Muscle layer of colon (tissue), 2 donors: ENCODE data around the gene SP5.
"Not testable (repeated sequence)": the region's sequence is repeated elsewhere in the genome, so short reads cannot be mapped to it uniquely, and the experiment has no call there.

Experiments used
- H3K27ac ChIP-seq: one replicate; pipeline ENCODE4 v1.7.0; 2013; ENCODE audit warnings: low read depth, mild to moderate bottlenecking, low read length, moderate library complexity
- H3K27me3 ChIP-seq, 2 donors: one replicate each; pipeline ENCODE4 v1.7.0; 2013; ENCODE audit warnings: low read length in 2 of 2, mild to moderate bottlenecking in 2 of 2; ENCODE audit not compliant: insufficient read depth in 2 of 2, control insufficient read depth in 1 of 2
- H3K36me3 ChIP-seq: one replicate; pipeline ENCODE4 v1.7.0; 2013; ENCODE audit warnings: mild to moderate bottlenecking, low read length; ENCODE audit not compliant: insufficient read depth
- H3K4me1 ChIP-seq: one replicate; pipeline ENCODE4 v1.7.0; 2013; ENCODE audit warnings: mild to moderate bottlenecking, low read length; ENCODE audit not compliant: insufficient read depth
- H3K4me3 ChIP-seq, 2 donors: one replicate each; pipeline ENCODE4 v1.7.0; 2013; ENCODE audit warnings: low read length in 2 of 2, low read depth in 1 of 2, mild to moderate bottlenecking in 1 of 2, moderate library complexity in 1 of 2
- H3K9ac ChIP-seq: one replicate; pipeline ENCODE4 v1.7.0; 2013; ENCODE audit warnings: low read length
- H3K9me3 ChIP-seq: one replicate; pipeline ENCODE4 v1.7.0; 2013; ENCODE audit warnings: mild to moderate bottlenecking, low read length
- donor health status: abdominal sarcoma.
- donor health status: Adenocarcinoma of cecum.

The SP5 gene

GRCh38 chr2:170721678-170722077, 6.5 kb downstream of the SP5 start:
- peaks cover 3% of the 10 kb centered on the region for H3K4me1 ChIP-seq
- no peak overlapping the region for H3K4me3 ChIP-seq
- no peak overlapping the region for H3K27ac ChIP-seq
- H3K9me3 ChIP-seq, result no peaks in the 10 kb centered on the region
- H3K9ac ChIP-seq, result no peak overlapping the region
- peaks cover 9 to 12% of the 10 kb centered on the region in 2 donors for H3K27me3 ChIP-seq
- H3K36me3 ChIP-seq, result no peaks in the 10 kb centered on the region

- Histone ChIP-seq H3K27me3 (peaks cover 4 to 9% of the 10 kb centered on the region in 2 donors), H3K36me3 (no peaks in the 10 kb centered on the region), H3K4me3 (no peak overlapping the region), H3K27ac (no peak overlapping the region), H3K9me3 (no peaks in the 10 kb centered on the region), H3K4me1 (peaks cover 2% of the 10 kb centered on the region), H3K9ac (no peak overlapping the region)
Observed at GRCh38 chr2:170722301-170722700, 7.2 kb downstream of the SP5 start.

GRCh38 chr2:170723446-170723958, 8.4 kb downstream of the SP5 start:
- Histone ChIP-seq H3K9ac (no peak overlapping the region), H3K9me3 (no peaks in the 10 kb centered on the region), H3K27me3 (no peaks in the 10 kb centered on the region), H3K4me1 (no peaks in the 10 kb centered on the region), H3K36me3 (no peaks in the 10 kb centered on the region), H3K27ac (no peak overlapping the region), H3K4me3 (no peak overlapping the region)

GRCh38 chr2:170733798-170734600, 18.9 kb downstream of the SP5 start:
- Histone ChIP-seq H3K9ac (no peak overlapping the region), H3K9me3 (no peaks in the 10 kb centered on the region), H3K27ac (no peak overlapping the region), H3K27me3 (no peaks in the 10 kb centered on the region), H3K36me3 (no peaks in the 10 kb centered on the region), H3K4me3 (no peak overlapping the region), H3K4me1 (no peaks in the 10 kb centered on the region)

- H3K27me3 ChIP-seq, result not testable (repeated sequence)
Observed at GRCh38 chr2:170734601-170735000, 19.5 kb downstream of the SP5 start.

GRCh38 chr2:170736628-170737027, 21.5 kb downstream of the SP5 start:
- no peak overlapping the region for H3K9ac ChIP-seq
- H3K27ac ChIP-seq, result no peak overlapping the region
- no peaks in the 10 kb centered on the region for H3K4me1 ChIP-seq
- H3K4me3 ChIP-seq, result no peak overlapping the region
- H3K36me3 ChIP-seq, result no peaks in the 10 kb centered on the region
- no peaks in the 10 kb centered on the region for H3K27me3 ChIP-seq
- H3K9me3 ChIP-seq, result no peaks in the 10 kb centered on the region

More at GRCh38 chr2:170734601-170735000, 19.5 kb downstream of the SP5 start:
- not testable (repeated sequence) for H3K36me3 ChIP-seq, H3K27ac ChIP-seq, H3K4me1 ChIP-seq, H3K9me3 ChIP-seq, H3K9ac ChIP-seq, H3K4me3 ChIP-seq

GRCh38 chr2:170737406-170737805, 22.3 kb downstream of the SP5 start:
- Histone ChIP-seq H3K9me3 (no peaks in the 10 kb centered on the region), H3K4me1 (no peaks in the 10 kb centered on the region), H3K4me3 (no peak overlapping the region), H3K36me3 (no peaks in the 10 kb centered on the region), H3K27me3 (no peaks in the 10 kb centered on the region), H3K9ac (no peak overlapping the region), H3K27ac (no peak overlapping the region)

- no peaks in the 10 kb centered on the region for H3K4me1 ChIP-seq
- H3K27me3 ChIP-seq, result no peaks in the 10 kb centered on the region
- no peak overlapping the region for H3K27ac ChIP-seq
- H3K9me3 ChIP-seq, result no peaks in the 10 kb centered on the region
- H3K9ac ChIP-seq, result no peak overlapping the region
- no peaks in the 10 kb centered on the region for H3K36me3 ChIP-seq
- no peak overlapping the region for H3K4me3 ChIP-seq
Observed at GRCh38 chr2:170737821-170738220, 22.7 kb downstream of the SP5 start.

GRCh38 chr2:170739048-170739447, 23.9 kb downstream of the SP5 start:
- H3K9ac ChIP-seq, result no peak overlapping the region
- H3K9me3 ChIP-seq, result no peaks in the 10 kb centered on the region
- H3K27ac ChIP-seq, result no peak overlapping the region
- H3K4me1 ChIP-seq, result no peaks in the 10 kb centered on the region
- H3K4me3 ChIP-seq, result no peak overlapping the region
- no peaks in the 10 kb centered on the region for H3K27me3 ChIP-seq
- no peaks in the 10 kb centered on the region for H3K36me3 ChIP-seq

- H3K4me3 ChIP-seq, result no peak overlapping the region
- H3K27me3 ChIP-seq, result no peaks in the 10 kb centered on the region
- no peak overlapping the region for H3K27ac ChIP-seq
- no peaks in the 10 kb centered on the region for H3K36me3 ChIP-seq
- no peak overlapping the region for H3K9ac ChIP-seq
- H3K4me1 ChIP-seq, result no peaks in the 10 kb centered on the region
- no peaks in the 10 kb centered on the region for H3K9me3 ChIP-seq
Observed at GRCh38 chr2:170739507-170740046, 24.4 kb downstream of the SP5 start.

GRCh38 chr2:170740660-170741059, 25.5 kb downstream of the SP5 start:
- Histone ChIP-seq H3K9me3 (no peaks in the 10 kb centered on the region), H3K4me3 (no peak overlapping the region), H3K27ac (no peak overlapping the region)

GRCh38 chr2:170742000-170742399, 26.9 kb downstream of the SP5 start:
- H3K4me3 ChIP-seq, result no peak overlapping the region
- H3K36me3 ChIP-seq, result no peaks in the 10 kb centered on the region
- H3K27me3 ChIP-seq, result no peaks in the 10 kb centered on the region
- H3K4me1 ChIP-seq, result no peaks in the 10 kb centered on the region
- H3K9me3 ChIP-seq, result no peaks in the 10 kb centered on the region
- H3K9ac ChIP-seq, result no peak overlapping the region
- H3K27ac ChIP-seq, result no peak overlapping the region

More at GRCh38 chr2:170740660-170741059, 25.5 kb downstream of the SP5 start:
- Histone ChIP-seq H3K9ac (no peak overlapping the region), H3K36me3 (no peaks in the 10 kb centered on the region), H3K27me3 (no peaks in the 10 kb centered on the region), H3K4me1 (no peaks in the 10 kb centered on the region)
